ENCODE results near the gene MSL3B.

The MSL3B gene

DNA sequence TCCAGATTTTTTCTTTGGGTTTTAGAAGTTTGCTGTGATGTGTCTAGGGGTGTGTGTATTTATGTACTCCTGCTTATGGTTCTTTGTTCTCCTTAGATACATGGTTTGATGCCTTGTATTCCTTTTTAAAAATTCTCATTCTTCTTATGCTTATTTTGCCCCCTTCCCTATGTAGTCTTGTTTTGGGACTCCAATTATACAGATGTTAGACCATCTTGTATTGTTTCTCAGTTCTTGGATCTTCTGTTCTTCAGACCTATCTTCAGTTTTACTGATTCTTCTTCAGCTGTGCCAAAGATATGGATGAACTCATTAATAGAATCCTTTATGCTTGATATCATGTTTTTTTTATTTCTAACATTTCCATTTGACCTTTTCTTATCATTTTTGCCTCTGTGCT, 14.2 kb upstream of the MSL3B start:
- H3K4me2 ChIP-seq (ENCODE audit: insufficient read depth, low read length), result no peak overlapping the region
- H3K79me2 ChIP-seq (ENCODE audit: control insufficient read depth, insufficient read depth, low read length), result no peaks in the 10 kb centered on the region
- H2AFZ ChIP-seq (ENCODE audit: low read depth, low read length), result no peak overlapping the region
- H3K9me1 ChIP-seq (ENCODE audit: control insufficient read depth, insufficient read depth, low read length), result no peaks in the 10 kb centered on the region
- ChIA-PET CTCF (ENCODE audit: low intra/inter-chr PET ratio) (no interaction called here), POLR2A (no interaction called here)
- no TSS peak for BruUV-seq (replicated peaks)
- intact Hi-C loops (cut with micrococcal nuclease) (no loop called here), in situ Hi-C loops (cut with MboI) (no loop called here)
- no peaks in the 10 kb centered on the region for H3K36me3 ChIP-seq (ENCODE audit: control insufficient read depth, insufficient read depth, low read length)
- ATAC-seq (no peak), DNase-seq (ENCODE audit: extremely low read depth in 1 of 4, low spot score in 3 of 4) (no peak), FAIRE-seq (no peak)
- H3K4me3 ChIP-seq, result no peak overlapping the region
- H3K4me1 ChIP-seq (replicated peaks in 1 of 2; ENCODE audit: control insufficient read depth in 2 of 2, insufficient read depth in 2 of 2, low read length in 2 of 2), result no peaks in the 10 kb centered on the region
- H3K9me3 ChIP-seq (replicated peaks; ENCODE audit: control insufficient read depth, insufficient read depth, low read depth, low read length), result no peaks in the 10 kb centered on the region
- no peaks in the 10 kb centered on the region for H4K20me1 ChIP-seq (replicated peaks; ENCODE audit: control insufficient read depth, insufficient read depth, low read length)
- H3K9ac ChIP-seq (ENCODE audit: insufficient read depth in 1 of 2, low read depth in 2 of 2, low read length in 2 of 2), result no peak overlapping the region
- TF ChIP-seq POLR2B (IDR thresholded peaks at IDR 0.05; ENCODE audit: low read depth, partially characterized antibody), result no peak
- TF ChIP-seq CBFA2T3 (IDR thresholded peaks at IDR 0.05), result no peak
- TF ChIP-seq SIN3A (IDR thresholded peaks at IDR 0.05; ENCODE audit: borderline replicate concordance in 2 of 2, control insufficient read depth in 1 of 2, low read depth in 2 of 2, low read length in 2 of 2), result no peak
- TF ChIP-seq KLF1 (tag; IDR thresholded peaks at IDR 0.05), result no peak
- no peak for TF ChIP-seq ELF4 (CRISPR knock-in tag; IDR thresholded peaks at IDR 0.05)
- no peak for TF ChIP-seq TEAD1 (CRISPR knock-in tag; IDR thresholded peaks at IDR 0.05)
- TF ChIP-seq RHOXF2B (CRISPR knock-in tag; conservative IDR thresholded peaks at IDR 0.05), result no peak
- TF ChIP-seq PHTF2 (CRISPR knock-in tag; IDR thresholded peaks at IDR 0.05), result no peak
- TF ChIP-seq BDP1 (IDR thresholded peaks at IDR 0.05; ENCODE audit: insufficient read depth, insufficient read length), result no peak
- TF ChIP-seq, protein P1, sequence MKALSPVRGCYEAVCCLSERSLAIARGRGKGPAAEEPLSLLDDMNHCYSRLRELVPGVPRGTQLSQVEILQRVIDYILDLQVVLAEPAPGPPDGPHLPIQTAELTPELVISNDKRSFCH (CRISPR knock-in tag; IDR thresholded peaks at IDR 0.05), result no peak
- TF ChIP-seq, protein P1 (tag; IDR thresholded peaks at IDR 0.05), result no peak
- TF ChIP-seq, protein P2, sequence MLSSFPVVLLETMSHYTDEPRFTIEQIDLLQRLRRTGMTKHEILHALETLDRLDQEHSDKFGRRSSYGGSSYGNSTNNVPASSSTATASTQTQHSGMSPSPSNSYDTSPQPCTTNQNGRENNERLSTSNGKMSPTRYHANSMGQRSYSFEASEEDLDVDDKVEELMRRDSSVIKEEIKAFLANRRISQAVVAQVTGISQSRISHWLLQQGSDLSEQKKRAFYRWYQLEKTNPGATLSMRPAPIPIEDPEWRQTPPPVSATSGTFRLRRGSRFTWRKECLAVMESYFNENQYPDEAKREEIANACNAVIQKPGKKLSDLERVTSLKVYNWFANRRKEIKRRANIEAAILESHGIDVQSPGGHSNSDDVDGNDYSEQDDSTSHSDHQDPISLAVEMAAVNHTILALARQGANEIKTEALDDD (IDR thresholded peaks at IDR 0.05), result no peak
- no peak for TF ChIP-seq MECOM (CRISPR knock-in tag; IDR thresholded peaks at IDR 0.05)
- no peak for TF ChIP-seq POLR2AphosphoS2 (IDR thresholded peaks at IDR 0.05; ENCODE audit: low read length)
- TF ChIP-seq CBFB (CRISPR knock-in tag; IDR thresholded peaks at IDR 0.05), result no peak
- TF ChIP-seq ZNF76 (CRISPR knock-in tag; IDR thresholded peaks at IDR 0.05; ENCODE audit: borderline replicate concordance), result no peak
- TF ChIP-seq MYC (IDR thresholded peaks at IDR 0.05; ENCODE audit: low read depth, low read length), result no peak
- no peak for TF ChIP-seq MYC (CRISPR knock-in tag; IDR thresholded peaks at IDR 0.05; ENCODE audit: borderline replicate concordance, low read depth)
- no peak for TF ChIP-seq KLF13 (tag; IDR thresholded peaks at IDR 0.05; ENCODE audit: borderline replicate concordance, low read depth)
- no peak for TF ChIP-seq HNRNPH1 (optimal IDR thresholded peaks at IDR 0.05; ENCODE audit: low read depth, low read length)
- no peak overlapping the region for H3K27ac ChIP-seq (ENCODE audit: extremely low read depth, low read depth, low read length)
- no peaks in the 10 kb centered on the region for H3K27me3 ChIP-seq (ENCODE audit: control insufficient read depth in 2 of 2, insufficient read depth in 2 of 2, low read length in 2 of 2)

Data from K562 (cell line).